Spleen (tissue), 7 donors: ENCODE data around the gene UBE2L6.

ENCODE experiments used
- POLR2A ChIP-seq, 3 donors: fragments of 450-650 bp; IDR thresholded peaks; one replicate each; pipeline ENCODE4 v1.5.1; 2017; ENCODE audit warnings: antibody characterized with exemption in 3 of 3, mild to moderate bottlenecking in 1 of 3
- TF ChIP-seq, protein P1 (sequence below), 11 experiments: fragments of 200-600 bp in 7 of 11; fragments of 450-650 bp in 4 of 11; sonication (generic) in 4 of 11; IDR thresholded peaks in 8 of 11; conservative IDR thresholded peaks in 3 of 11; 1 replicate in 7 of 11; 2 replicates in 4 of 11; pipeline versions ENCODE4 v1.4.0 to v1.8.0; 2016 to 2021; ENCODE audit warnings: antibody characterized with exemption in 11 of 11, inconsistent platforms in 4 of 11, mild to moderate bottlenecking in 1 of 11
- donor health status: DM: no; HTN: no; CAD: no; lungs with moderate emphysema.
- donor health status: DM: no; HTN: no; CAD: no.
- donor health status: DM: no; HTN: no; CAD: no.

DNA sequence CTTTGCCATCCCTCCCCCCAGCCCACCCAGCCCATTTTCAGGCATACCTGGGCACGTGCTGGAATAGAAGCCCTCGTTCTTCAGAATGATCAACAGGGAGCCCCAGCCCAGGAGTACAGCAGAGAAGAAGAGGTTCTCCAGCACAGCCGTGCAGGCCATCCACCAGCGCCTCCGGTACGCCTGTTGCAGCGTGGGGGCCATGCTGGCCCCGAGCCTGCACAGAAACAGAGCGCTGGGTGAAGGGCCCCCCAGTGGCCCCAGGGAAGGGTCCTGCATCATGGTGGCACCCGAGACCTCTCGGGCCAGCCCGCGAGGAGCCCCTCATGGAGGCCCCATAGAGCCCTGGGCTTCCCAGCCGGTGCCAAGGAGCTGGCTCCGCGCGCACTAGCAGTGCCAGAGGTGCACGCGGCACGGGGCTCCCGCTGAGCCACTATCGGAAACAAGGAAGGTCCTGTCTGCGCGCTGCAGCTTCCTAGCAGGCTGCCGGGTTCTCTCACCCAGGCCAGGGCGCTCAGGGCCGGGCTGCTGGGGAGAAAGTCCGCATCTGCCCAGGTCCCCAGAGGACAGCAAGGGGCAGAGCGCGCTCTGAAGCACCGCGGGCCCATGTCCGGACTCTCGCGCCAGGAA lies 53.4 kb downstream of the UBE2L6 start:
- TF ChIP-seq POLR2A (IDR thresholded peaks at IDR 0.05) = no peak
- TF ChIP-seq, protein P1, sequence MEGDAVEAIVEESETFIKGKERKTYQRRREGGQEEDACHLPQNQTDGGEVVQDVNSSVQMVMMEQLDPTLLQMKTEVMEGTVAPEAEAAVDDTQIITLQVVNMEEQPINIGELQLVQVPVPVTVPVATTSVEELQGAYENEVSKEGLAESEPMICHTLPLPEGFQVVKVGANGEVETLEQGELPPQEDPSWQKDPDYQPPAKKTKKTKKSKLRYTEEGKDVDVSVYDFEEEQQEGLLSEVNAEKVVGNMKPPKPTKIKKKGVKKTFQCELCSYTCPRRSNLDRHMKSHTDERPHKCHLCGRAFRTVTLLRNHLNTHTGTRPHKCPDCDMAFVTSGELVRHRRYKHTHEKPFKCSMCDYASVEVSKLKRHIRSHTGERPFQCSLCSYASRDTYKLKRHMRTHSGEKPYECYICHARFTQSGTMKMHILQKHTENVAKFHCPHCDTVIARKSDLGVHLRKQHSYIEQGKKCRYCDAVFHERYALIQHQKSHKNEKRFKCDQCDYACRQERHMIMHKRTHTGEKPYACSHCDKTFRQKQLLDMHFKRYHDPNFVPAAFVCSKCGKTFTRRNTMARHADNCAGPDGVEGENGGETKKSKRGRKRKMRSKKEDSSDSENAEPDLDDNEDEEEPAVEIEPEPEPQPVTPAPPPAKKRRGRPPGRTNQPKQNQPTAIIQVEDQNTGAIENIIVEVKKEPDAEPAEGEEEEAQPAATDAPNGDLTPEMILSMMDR (IDR thresholded peaks at IDR 0.05 in 8 of 11, conservative IDR thresholded peaks at IDR 0.05 in 3 of 11) = no peak
